SK-N-SH treated with all-trans-retinoic acid at 6 μM for 48 hours (cell line): ENCODE results near the gene SYNGR3.

ENCODE experiments used
- BACH2 ChIP-seq: fragments of 250-450 bp; sonication (Bioruptor Pico); IDR thresholded peaks from 2 replicates; pipeline ENCODE4 v1.9.0; 2021; ENCODE audit warnings: mild to moderate bottlenecking, borderline replicate concordance
- CREB5 ChIP-seq: fragments of 250-450 bp; sonication (Bioruptor Pico); IDR thresholded peaks from 2 replicates; pipeline ENCODE4 v1.5.1; 2020; ENCODE audit warnings: low read depth, mild to moderate bottlenecking, moderate library complexity
- CSRNP3 ChIP-seq: fragments of 250-450 bp; sonication (Bioruptor Pico); IDR thresholded peaks from 2 replicates; pipeline ENCODE4 v1.5.1; 2021; ENCODE audit warnings: mild to moderate bottlenecking, moderate library complexity
- GLIS3 ChIP-seq: fragments of 250-450 bp; sonication (Bioruptor Pico); IDR thresholded peaks from 2 replicates; pipeline ENCODE4 v1.5.0; 2020; ENCODE audit warnings: mild to moderate bottlenecking, moderate library complexity
- OSR1 ChIP-seq: fragments of 250-450 bp; sonication (Bioruptor Pico); IDR thresholded peaks from 2 replicates; pipeline ENCODE4 v1.8.0; 2022; ENCODE audit warnings: moderate library complexity, mild to moderate bottlenecking, inconsistent platforms
- SNAI2 ChIP-seq: fragments of 250-450 bp; sonication (Bioruptor Pico); IDR thresholded peaks from 2 replicates; pipeline ENCODE4 v1.5.0; 2020; ENCODE audit warnings: mild to moderate bottlenecking, moderate library complexity
- ZNF8 ChIP-seq: fragments of 450-650 bp; formaldehyde crosslinking; IDR thresholded peaks from 2 replicates; pipeline ENCODE4 v1.5.0; 2020; ENCODE audit warnings: mild to moderate bottlenecking, moderate library complexity

GRCh38 chr16:1981398-1981836 lies 8.4 kb upstream of the SYNGR3 start, which contains the start of gene NOXO1:
- TF ChIP-seq CSRNP3 (CRISPR knock-in tag) (no peak), CREB5 (CRISPR knock-in tag) (no peak), ZNF8 (CRISPR knock-in tag) (no peak), GLIS3 (CRISPR knock-in tag) (no peak), OSR1 (no peak), BACH2 (no peak), SNAI2 (CRISPR knock-in tag) (no peak)
